AG09319 (cell line): ENCODE measurements around the gene COPB2.

ENCODE experiments used
- DNase-seq: peaks from one replicate; pipeline ENCODE4 v3.0.0-alpha.2; 2010; ENCODE audit warnings: low read depth; ENCODE audit errors: extremely low read depth
- CTCF ChIP-seq: IDR thresholded peaks from 2 replicates; pipeline ENCODE4 v1.5.1; 2011; ENCODE audit warnings: low read depth, mild to moderate bottlenecking, inconsistent platforms, low read length, moderate library complexity

The COPB2 gene

DNA sequence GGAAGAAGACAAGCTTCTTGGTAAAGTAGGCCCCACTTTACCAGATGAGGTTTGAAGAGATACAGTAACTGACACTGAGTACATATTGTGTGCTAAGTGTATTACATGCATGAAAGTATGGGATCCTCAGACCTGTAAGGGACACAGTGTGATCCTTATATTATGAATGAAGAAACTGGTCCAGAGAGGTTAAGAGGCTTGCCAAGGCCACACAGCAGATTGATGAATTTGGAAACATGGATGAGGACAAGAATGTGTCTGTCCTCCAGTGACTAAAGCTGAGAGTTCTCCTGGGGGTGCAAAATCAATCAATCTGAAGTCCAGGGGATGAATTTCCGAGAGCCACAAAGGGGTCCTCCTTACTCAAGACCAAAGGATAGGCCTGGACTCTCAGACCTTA lies 77.0 kb downstream of the COPB2 start:
- DNase-seq, result no peak
- TF ChIP-seq CTCF, result no peak

DNA sequence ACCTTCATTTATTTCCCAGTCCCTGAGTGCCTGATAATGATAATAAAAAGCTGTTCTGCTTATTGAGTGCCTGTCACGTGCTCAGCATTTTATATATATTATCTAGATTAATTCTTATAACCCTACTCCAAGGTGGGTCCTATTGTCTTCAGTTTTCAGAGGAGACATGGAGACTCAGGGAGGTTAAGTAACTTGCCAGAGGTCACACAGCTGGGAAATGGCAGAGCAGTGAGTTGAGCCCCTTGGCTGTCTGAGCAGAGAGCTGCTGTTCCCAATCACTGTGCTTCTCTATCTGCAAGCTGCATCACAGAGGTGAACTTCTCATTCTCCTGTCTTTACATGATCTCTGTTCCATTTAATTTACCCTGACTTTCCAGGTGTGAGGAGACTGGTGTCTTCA lies 77.9 kb downstream of the COPB2 start:
- no peak for DNase-seq
- no peak for TF ChIP-seq CTCF

- DNase-seq, result peak; percentile 62
- TF ChIP-seq CTCF, result no peak
Measured at GRCh38 chr3:139310474-139310933, 78.9 kb downstream of the COPB2 start.

GRCh38 chr3:139309880-139310279 lies 79.6 kb downstream of the COPB2 start:
- no peak for TF ChIP-seq CTCF
- no peak for DNase-seq

GRCh38 chr3:139309061-139309591 lies 80.3 kb downstream of the COPB2 start:
- DNase-seq, result no peak
- no peak for TF ChIP-seq CTCF

GRCh38 chr3:139308560-139308959 lies 80.9 kb downstream of the COPB2 start:
- no peak for DNase-seq
- no peak for TF ChIP-seq CTCF

DNA sequence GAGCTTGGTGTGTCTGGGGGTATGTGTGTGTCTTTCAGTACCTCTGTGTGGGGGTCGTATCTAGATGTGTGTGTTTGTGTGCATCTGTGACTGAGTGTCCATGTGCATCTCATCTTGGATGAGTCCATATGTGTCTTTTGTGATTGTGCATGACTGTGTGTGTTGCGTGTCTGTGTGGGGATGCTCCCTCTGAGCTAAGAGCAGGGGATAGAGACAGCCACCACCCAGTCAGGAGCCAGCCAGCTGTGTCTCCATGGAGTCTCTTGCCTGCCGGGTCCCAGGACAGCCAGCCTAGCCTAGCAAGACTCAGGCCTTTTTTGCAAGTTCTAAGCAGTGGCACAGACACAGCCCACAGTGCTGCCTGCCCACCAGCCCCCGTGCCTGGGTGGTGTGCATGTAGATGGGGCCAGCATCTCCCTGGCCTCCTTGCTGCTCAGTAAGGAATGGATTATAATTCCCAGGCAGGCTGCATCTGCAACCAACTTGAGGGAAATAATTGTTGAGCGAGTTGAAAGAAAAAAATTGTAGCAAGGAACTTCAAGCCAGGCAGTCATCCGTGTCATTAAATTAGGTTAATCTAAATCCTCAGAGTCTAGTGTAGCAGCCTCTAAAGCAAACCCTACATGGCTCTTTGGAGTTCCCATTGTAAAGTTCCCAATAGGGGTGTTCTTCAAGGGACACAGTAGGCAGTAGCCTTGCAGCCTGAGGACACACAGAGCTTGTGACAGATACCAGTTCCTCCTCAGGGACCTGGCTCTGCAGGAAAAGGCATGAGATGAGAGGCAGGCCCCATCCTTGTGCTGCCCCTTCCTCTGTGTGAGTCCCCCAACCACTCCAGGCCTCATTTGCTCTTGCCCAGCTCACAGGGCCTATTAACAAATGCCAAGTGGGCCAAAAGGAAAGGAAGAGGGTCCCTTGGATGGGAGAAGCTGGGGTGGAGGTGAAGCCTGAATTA lies 81.6 kb downstream of the COPB2 start:
- DNase-seq, result no peak
- TF ChIP-seq CTCF, result no peak
